Measurements from ENCODE around the gene FAM174C. TPM values are rescaled to one million over a fixed set of nuclear protein-coding genes. Genes with fewer than 3 reads are reported as not detected.
A peak's percentile ranks its signal among the peaks of the same experiment; 100 is the strongest.

FAM174C gene
- total RNA-seq, 1 experiment from 2014 or later = 110 TPM

DNA sequence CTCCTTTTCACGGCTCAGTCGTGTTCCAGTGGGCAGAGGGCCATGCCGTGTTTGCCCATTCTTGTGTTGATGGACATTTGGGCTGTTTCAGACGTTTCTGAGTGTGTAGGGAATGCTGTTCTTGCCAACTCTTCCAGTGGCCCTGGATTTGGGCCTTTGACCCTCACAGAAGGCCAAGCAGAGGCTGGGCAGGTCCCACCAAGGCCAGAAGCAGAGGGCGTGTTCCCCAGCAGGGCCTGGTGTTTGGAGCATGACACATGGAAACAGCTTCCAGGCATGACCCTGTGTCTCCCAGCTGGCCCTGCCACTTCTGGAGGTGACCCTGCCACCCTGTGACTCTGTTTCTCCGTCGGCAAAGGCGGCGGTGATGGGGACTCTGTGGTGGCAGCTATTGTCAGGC lies 46.2 kb downstream of the FAM174C start:
- Histone ChIP-seq H2AFZ (ENCODE audit: low read length) (no peak overlapping the region), H3K4me3 (ENCODE audit: low read length) (no peak overlapping the region), H4K20me1 (ENCODE audit: low read length) (no peaks in the 10 kb centered on the region), H3K4me2 (ENCODE audit: low read length) (no peak overlapping the region), H3K36me3 (ENCODE audit: low read depth, low read length) (no peaks in the 10 kb centered on the region), H3K4me1 (ENCODE audit: insufficient read depth, low read length) (peaks cover 5% of the 10 kb centered on the region; the same call in 1 of the 2 replicates), H3K27ac (ENCODE audit: low read length) (no peak overlapping the region), H3K79me2 (ENCODE audit: low read length) (no peaks in the 10 kb centered on the region), H3F3A (ENCODE audit: low read length, unreplicated experiment) (no peaks in the 10 kb centered on the region), H3K9me3 (ENCODE audit: low read length) (no peaks in the 10 kb centered on the region), H3K9me2 (replicated peaks; ENCODE audit: low read length) (no peaks in the 10 kb centered on the region), H3K9ac (ENCODE audit: low read length) (no peak overlapping the region), H3K27me3 (ENCODE audit: low read length) (no peaks in the 10 kb centered on the region)
- POLR2A ChIA-PET (ENCODE audit: unreplicated experiment) = no interaction called here
- no TSS peak for BruUV-seq (replicated peaks)
- CTCF ChIA-PET = no interaction called here
- intact Hi-C loops (cut with micrococcal nuclease) = no loop called here
- DNase-seq = no peak
- TF ChIP-seq EZH2phosphoT487 (IDR thresholded peaks at IDR 0.05; ENCODE audit: borderline replicate concordance, low read length) (no peak), EZH2 (IDR thresholded peaks at IDR 0.05; ENCODE audit: low read length, unreplicated experiment) (no peak)
- TF ChIP-seq, protein P1, sequence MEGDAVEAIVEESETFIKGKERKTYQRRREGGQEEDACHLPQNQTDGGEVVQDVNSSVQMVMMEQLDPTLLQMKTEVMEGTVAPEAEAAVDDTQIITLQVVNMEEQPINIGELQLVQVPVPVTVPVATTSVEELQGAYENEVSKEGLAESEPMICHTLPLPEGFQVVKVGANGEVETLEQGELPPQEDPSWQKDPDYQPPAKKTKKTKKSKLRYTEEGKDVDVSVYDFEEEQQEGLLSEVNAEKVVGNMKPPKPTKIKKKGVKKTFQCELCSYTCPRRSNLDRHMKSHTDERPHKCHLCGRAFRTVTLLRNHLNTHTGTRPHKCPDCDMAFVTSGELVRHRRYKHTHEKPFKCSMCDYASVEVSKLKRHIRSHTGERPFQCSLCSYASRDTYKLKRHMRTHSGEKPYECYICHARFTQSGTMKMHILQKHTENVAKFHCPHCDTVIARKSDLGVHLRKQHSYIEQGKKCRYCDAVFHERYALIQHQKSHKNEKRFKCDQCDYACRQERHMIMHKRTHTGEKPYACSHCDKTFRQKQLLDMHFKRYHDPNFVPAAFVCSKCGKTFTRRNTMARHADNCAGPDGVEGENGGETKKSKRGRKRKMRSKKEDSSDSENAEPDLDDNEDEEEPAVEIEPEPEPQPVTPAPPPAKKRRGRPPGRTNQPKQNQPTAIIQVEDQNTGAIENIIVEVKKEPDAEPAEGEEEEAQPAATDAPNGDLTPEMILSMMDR (conservative IDR thresholded peaks at IDR 0.05; ENCODE audit: low read depth, low read length) = no peak
- no peak for ATAC-seq

DNA sequence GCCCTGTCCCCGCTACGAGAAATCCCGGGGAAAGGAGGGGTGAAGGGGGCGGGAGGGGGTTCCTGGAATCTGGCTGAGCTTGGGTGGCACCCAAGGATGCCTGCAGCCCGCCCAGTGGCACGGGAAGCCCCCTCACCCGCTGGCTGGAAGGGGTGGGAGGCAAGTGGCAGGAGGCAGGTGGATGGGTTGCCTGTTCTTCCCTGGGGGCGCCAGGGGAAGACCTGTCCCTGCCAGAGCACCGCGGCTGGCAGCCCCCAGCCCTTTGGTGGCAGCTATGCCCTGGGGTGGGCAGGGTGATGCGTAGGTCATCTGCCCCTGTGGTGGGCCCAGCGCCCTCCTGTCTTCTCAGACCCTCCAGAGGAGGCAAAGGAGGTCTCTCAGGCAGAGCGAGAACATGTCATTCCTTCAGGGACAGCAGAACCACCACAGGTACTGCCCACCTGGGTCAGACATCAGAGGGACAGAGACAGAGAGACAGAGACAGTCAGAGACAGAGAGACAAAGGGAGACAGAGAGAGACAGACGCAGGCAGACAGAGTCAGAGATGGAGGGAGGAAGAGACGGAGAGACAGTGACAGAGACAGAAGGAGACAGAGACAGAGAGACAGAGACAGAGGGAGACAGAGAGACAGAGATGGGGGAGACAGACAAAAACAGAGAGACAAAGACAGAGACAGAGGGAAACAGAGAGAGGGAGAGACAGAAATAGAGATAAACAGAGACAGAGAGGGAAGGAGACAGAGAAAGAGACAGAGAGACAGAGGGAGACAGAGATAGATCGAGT lies 47.1 kb downstream of the FAM174C start:
- ChIA-PET POLR2A (ENCODE audit: unreplicated experiment) (no interaction called here), CTCF (no interaction called here)
- Histone ChIP-seq H3K27me3 (ENCODE audit: low read length) (no peaks in the 10 kb centered on the region), H4K20me1 (ENCODE audit: low read length) (no peaks in the 10 kb centered on the region), H3K9ac (ENCODE audit: low read length) (no peak overlapping the region), H3K4me1 (ENCODE audit: insufficient read depth, low read length) (peaks cover 5% of the 10 kb centered on the region; the same call in 1 of the 2 replicates), H3K36me3 (ENCODE audit: low read depth, low read length) (no peaks in the 10 kb centered on the region), H3K4me2 (ENCODE audit: low read length) (no peak overlapping the region), H3K27ac (ENCODE audit: low read length) (no peak overlapping the region), H3K9me3 (ENCODE audit: low read length) (no peaks in the 10 kb centered on the region), H3K79me2 (ENCODE audit: low read length) (no peaks in the 10 kb centered on the region), H3F3A (ENCODE audit: low read length, unreplicated experiment) (no peaks in the 10 kb centered on the region), H2AFZ (ENCODE audit: low read length) (no peak overlapping the region), H3K9me2 (replicated peaks; ENCODE audit: low read length) (no peaks in the 10 kb centered on the region), H3K4me3 (ENCODE audit: low read length) (no peak overlapping the region)
- DNase-seq (no peak), ATAC-seq (no peak)
- no TSS peak for BruUV-seq (replicated peaks)
- TF ChIP-seq, protein P1 (conservative IDR thresholded peaks at IDR 0.05; ENCODE audit: low read depth, low read length) = no peak
- no peak for TF ChIP-seq EZH2 (IDR thresholded peaks at IDR 0.05; ENCODE audit: low read length, unreplicated experiment)
- TF ChIP-seq EZH2phosphoT487 (IDR thresholded peaks at IDR 0.05; ENCODE audit: borderline replicate concordance, low read length) = no peak
- intact Hi-C loops (cut with micrococcal nuclease) = no loop called here

DNA sequence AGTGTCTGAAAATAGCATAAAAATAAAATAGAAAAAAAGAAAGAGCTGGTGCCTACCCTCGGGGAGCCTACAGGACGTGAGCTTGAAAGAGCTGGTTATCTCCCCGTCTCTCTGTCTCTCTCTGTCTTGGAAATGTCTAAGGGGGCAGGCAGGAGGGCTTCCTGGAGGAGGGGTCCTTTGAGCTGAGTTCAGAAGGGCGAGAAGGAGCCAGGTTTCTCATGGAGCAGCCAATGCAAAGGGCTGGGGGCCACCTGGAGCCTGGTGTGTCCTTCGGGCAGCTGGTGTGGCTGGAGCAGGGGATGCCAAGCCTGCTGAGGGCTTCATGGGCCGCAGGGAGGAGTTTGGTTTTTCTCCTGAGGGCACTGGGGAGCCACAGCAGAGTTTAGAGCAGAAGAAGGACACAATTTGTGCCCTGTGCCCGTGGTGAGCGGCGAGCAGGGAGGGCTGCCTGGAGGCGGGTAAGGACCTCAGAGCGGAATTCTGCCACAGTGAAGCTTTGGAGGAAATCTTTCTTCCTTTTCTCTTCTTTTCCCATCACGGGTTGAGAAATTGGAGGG lies 49.0 kb downstream of the FAM174C start:
- peak overlapping the region; percentile 81 for H3K4me2 ChIP-seq (ENCODE audit: low read length)
- H3K79me2 ChIP-seq (ENCODE audit: low read length) = no peaks in the 10 kb centered on the region
- H3K27ac ChIP-seq (ENCODE audit: low read length) = no peak overlapping the region
- H4K20me1 ChIP-seq (ENCODE audit: low read length) = no peaks in the 10 kb centered on the region
- no peak for ATAC-seq
- no peaks in the 10 kb centered on the region for H3K9me3 ChIP-seq (ENCODE audit: low read length)
- H3K4me1 ChIP-seq (ENCODE audit: insufficient read depth, low read length) = peaks cover 5% of the 10 kb centered on the region; the same call in 1 of the 2 replicates
- no TSS peak for BruUV-seq (replicated peaks)
- no peak for DNase-seq
- H3K27me3 ChIP-seq (ENCODE audit: low read length) = no peaks in the 10 kb centered on the region
- H3K4me3 ChIP-seq (ENCODE audit: low read length) = no peak overlapping the region
- intact Hi-C loops (cut with micrococcal nuclease) = no loop called here
- H2AFZ ChIP-seq (ENCODE audit: low read length) = peak overlapping the region; percentile 87
- no peak overlapping the region for H3K9ac ChIP-seq (ENCODE audit: low read length)
- TF ChIP-seq EZH2phosphoT487 (IDR thresholded peaks at IDR 0.05; ENCODE audit: borderline replicate concordance, low read length) = no peak
- TF ChIP-seq, protein P1 (conservative IDR thresholded peaks at IDR 0.05; ENCODE audit: low read depth, low read length) = no peak
- TF ChIP-seq EZH2 (IDR thresholded peaks at IDR 0.05; ENCODE audit: low read length, unreplicated experiment) = no peak
- ChIA-PET CTCF (no interaction called here), POLR2A (ENCODE audit: unreplicated experiment) (no interaction called here)
- no peaks in the 10 kb centered on the region for H3F3A ChIP-seq (ENCODE audit: low read length, unreplicated experiment)
- no peaks in the 10 kb centered on the region for H3K9me2 ChIP-seq (replicated peaks; ENCODE audit: low read length)
- H3K36me3 ChIP-seq (ENCODE audit: low read depth, low read length) = no peaks in the 10 kb centered on the region
